Measurements from ENCODE around the gene HLA-DPA1.

- TF ChIP-seq POLR2A (IDR thresholded peaks at IDR 0.05), result no peak
- no peak for TF ChIP-seq CTCF (IDR thresholded peaks at IDR 0.05)
These were observed 43.2 kb downstream of the HLA-DPA1 start for GRCh38 chr6:33030245-33030644.

Data from Peyer's patch (tissue), 4 donors.